Retinal pigment epithelial cell (primary cell): ENCODE data around the gene ABCC11.

Experiments
- DNase-seq: peaks from one replicate; pipeline ENCODE4 v3.0.0-alpha.2; 2010; ENCODE audit warnings: low read depth
- H3K4me3 ChIP-seq: 2 replicates; pipeline ENCODE4 v1.5.1; 2011; ENCODE audit warnings: mild to moderate bottlenecking, low read length, control low read depth, moderate library complexity
- TF ChIP-seq, protein P1 (sequence below): conservative IDR thresholded peaks from 2 replicates; pipeline ENCODE4 v1.5.1; 2011; ENCODE audit warnings: low read depth, low read length, control low read depth, inconsistent platforms

Gene ABCC11

GRCh38 chr16:48203974-48204824, 43.1 kb downstream of the ABCC11 start:
- TF ChIP-seq, protein P1, sequence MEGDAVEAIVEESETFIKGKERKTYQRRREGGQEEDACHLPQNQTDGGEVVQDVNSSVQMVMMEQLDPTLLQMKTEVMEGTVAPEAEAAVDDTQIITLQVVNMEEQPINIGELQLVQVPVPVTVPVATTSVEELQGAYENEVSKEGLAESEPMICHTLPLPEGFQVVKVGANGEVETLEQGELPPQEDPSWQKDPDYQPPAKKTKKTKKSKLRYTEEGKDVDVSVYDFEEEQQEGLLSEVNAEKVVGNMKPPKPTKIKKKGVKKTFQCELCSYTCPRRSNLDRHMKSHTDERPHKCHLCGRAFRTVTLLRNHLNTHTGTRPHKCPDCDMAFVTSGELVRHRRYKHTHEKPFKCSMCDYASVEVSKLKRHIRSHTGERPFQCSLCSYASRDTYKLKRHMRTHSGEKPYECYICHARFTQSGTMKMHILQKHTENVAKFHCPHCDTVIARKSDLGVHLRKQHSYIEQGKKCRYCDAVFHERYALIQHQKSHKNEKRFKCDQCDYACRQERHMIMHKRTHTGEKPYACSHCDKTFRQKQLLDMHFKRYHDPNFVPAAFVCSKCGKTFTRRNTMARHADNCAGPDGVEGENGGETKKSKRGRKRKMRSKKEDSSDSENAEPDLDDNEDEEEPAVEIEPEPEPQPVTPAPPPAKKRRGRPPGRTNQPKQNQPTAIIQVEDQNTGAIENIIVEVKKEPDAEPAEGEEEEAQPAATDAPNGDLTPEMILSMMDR: no peak
- no peak for DNase-seq

GRCh38 chr16:48201515-48202201, 45.7 kb downstream of the ABCC11 start:
- TF ChIP-seq, protein P1: no peak
- no peak overlapping the region for H3K4me3 ChIP-seq
- DNase-seq: no peak

More at GRCh38 chr16:48203974-48204824, 43.1 kb downstream of the ABCC11 start:
- H3K4me3 ChIP-seq: no peak overlapping the region

- no peak for DNase-seq
- TF ChIP-seq, protein P1: no peak
- H3K4me3 ChIP-seq: no peak overlapping the region
Measured at GRCh38 chr16:48197294-48197693, 50.0 kb downstream of the ABCC11 start.

DNA sequence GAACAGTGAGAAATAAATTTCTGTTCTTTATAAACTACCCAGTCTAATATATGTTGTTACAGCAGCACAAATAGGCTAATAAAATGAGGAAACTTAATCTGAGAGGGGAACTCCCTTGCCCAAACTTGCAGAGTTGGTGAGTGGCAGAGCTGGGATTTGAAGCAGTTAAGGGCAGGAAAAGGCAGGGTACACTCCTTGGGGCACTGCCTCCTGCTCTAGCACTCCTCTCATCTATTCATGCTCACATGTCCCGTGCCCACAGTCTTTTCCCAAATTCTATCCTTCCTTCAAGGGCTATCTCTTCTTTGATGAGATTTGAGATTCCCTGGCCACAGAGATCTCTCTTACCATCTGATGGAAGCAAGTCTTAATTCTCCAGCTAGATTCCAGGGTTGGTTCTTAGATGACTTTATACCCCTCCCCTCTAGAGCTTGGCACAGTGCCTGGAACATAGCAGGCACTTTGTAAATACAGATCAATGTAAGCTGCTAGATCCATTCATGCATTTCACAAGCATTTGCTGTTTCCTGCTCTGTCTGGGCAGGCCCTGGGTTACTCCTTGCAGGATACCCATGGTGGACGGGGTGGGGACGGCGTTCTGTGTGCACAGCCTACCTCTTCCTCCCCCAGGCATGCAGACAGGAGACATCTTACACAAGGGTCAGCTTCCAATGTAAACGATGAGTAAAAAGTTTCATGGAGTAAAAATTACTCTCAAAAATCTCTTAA, 52.3 kb downstream of the ABCC11 start:
- DNase-seq: peak; percentile 77
- TF ChIP-seq, protein P1: no peak
- no peak overlapping the region for H3K4me3 ChIP-seq

DNA sequence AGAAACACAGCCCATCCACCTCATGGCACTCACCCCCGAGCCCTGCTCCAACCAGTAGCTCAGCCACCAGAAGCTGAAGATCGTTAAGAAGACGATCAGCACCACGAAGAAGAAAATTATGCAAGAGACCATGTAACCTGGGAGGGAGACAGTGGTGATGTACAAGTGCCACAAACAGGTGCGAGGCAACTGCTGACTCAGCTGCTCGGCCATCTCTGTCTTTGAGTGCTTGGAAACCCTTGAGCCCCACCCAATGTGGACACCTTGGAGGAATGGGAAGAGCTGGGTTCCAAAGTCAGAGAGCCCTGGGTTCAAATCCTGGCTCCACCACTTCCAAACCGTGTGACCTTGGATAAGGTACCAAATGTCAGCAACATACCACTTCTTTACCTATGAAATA, 53.5 kb downstream of the ABCC11 start:
- no peak for DNase-seq
- TF ChIP-seq, protein P1: no peak
- H3K4me3 ChIP-seq: no peak overlapping the region

- no peak overlapping the region for H3K4me3 ChIP-seq
- no peak for DNase-seq
- TF ChIP-seq, protein P1: no peak
Measured at GRCh38 chr16:48188449-48189102, 58.8 kb downstream of the ABCC11 start.
